ENCODE results near the gene GAMT.

Gene GAMT

GRCh38 chr19:1369214-1369805, 32.0 kb downstream of the GAMT start:
- peaks cover 6% of the 10 kb centered on the region for H3K36me3 ChIP-seq (ENCODE audit: insufficient read depth, low read length)
- no peaks in the 10 kb centered on the region for H3K4me1 ChIP-seq (ENCODE audit: insufficient read depth, low read length)
- no peaks in the 10 kb centered on the region for H3K9me3 ChIP-seq (ENCODE audit: control insufficient read depth, insufficient read depth, low read length)
- no peak overlapping the region for H3K9ac ChIP-seq (ENCODE audit: low read depth, low read length)

GRCh38 chr19:1366899-1367870, 34.2 kb downstream of the GAMT start:
- H3K9me3 ChIP-seq (ENCODE audit: control insufficient read depth, insufficient read depth, low read length), result no peaks in the 10 kb centered on the region
- H3K9ac ChIP-seq (ENCODE audit: low read depth, low read length), result no peak overlapping the region
- no peaks in the 10 kb centered on the region for H3K4me1 ChIP-seq (ENCODE audit: insufficient read depth, low read length)
- peaks cover 6% of the 10 kb centered on the region for H3K36me3 ChIP-seq (ENCODE audit: insufficient read depth, low read length)

GRCh38 chr19:1366296-1366695, 35.0 kb downstream of the GAMT start:
- Histone ChIP-seq H3K9ac (ENCODE audit: low read depth, low read length) (no peak overlapping the region), H3K4me1 (ENCODE audit: insufficient read depth, low read length) (no peaks in the 10 kb centered on the region), H3K36me3 (ENCODE audit: insufficient read depth, low read length) (peaks cover 6% of the 10 kb centered on the region)

GRCh38 chr19:1365319-1366269, 35.7 kb downstream of the GAMT start:
- 0 out of 2 replicates have a peak, but pooled peaks cover 3% of the 10 kb centered on the region for H3K4me1 ChIP-seq (ENCODE audit: insufficient read depth, low read length)
- H3K36me3 ChIP-seq (ENCODE audit: insufficient read depth, low read length), result peaks cover 6% of the 10 kb centered on the region
- no peak overlapping the region; the same call in 1 of the 2 replicates for H3K9ac ChIP-seq (ENCODE audit: low read depth, low read length)
- no peaks in the 10 kb centered on the region for H3K9me3 ChIP-seq (ENCODE audit: control insufficient read depth, insufficient read depth, low read length)

More at GRCh38 chr19:1366296-1366695, 35.0 kb downstream of the GAMT start:
- H3K9me3 ChIP-seq (ENCODE audit: control insufficient read depth, insufficient read depth, low read length), result no peaks in the 10 kb centered on the region

GRCh38 chr19:1364070-1364704, 37.2 kb downstream of the GAMT start:
- Histone ChIP-seq H3K4me1 (ENCODE audit: insufficient read depth, low read length) (peaks cover 7% of the 10 kb centered on the region; the same call in 1 of the 2 replicates), H3K9ac (ENCODE audit: low read depth, low read length) (no peak overlapping the region), H3K36me3 (ENCODE audit: insufficient read depth, low read length) (peaks cover 8% of the 10 kb centered on the region), H3K9me3 (ENCODE audit: control insufficient read depth, insufficient read depth, low read length) (no peaks in the 10 kb centered on the region)

GRCh38 chr19:1363599-1363998, 37.7 kb downstream of the GAMT start:
- Histone ChIP-seq H3K4me1 (ENCODE audit: insufficient read depth, low read length) (peaks cover 9% of the 10 kb centered on the region; the same call in 1 of the 2 replicates), H3K9ac (ENCODE audit: low read depth, low read length) (no peak overlapping the region), H3K36me3 (ENCODE audit: insufficient read depth, low read length) (peaks cover 11% of the 10 kb centered on the region), H3K9me3 (ENCODE audit: control insufficient read depth, insufficient read depth, low read length) (no peaks in the 10 kb centered on the region)

GRCh38 chr19:1362387-1363257, 38.7 kb downstream of the GAMT start:
- Histone ChIP-seq H3K36me3 (ENCODE audit: insufficient read depth, low read length) (peaks cover 18% of the 10 kb centered on the region), H3K4me1 (ENCODE audit: insufficient read depth, low read length) (peaks cover 17% of the 10 kb centered on the region; the same call in 1 of the 2 replicates), H3K9me3 (ENCODE audit: control insufficient read depth, insufficient read depth, low read length) (no peaks in the 10 kb centered on the region), H3K9ac (ENCODE audit: low read depth, low read length) (no peak overlapping the region)

GRCh38 chr19:1361601-1362386, 39.5 kb downstream of the GAMT start:
- H3K36me3 ChIP-seq (ENCODE audit: insufficient read depth, low read length), result peaks cover 18% of the 10 kb centered on the region
- H3K4me1 ChIP-seq (ENCODE audit: insufficient read depth, low read length), result peaks cover 25% of the 10 kb centered on the region; the same call in 1 of the 2 replicates
- H3K9me3 ChIP-seq (ENCODE audit: control insufficient read depth, insufficient read depth, low read length), result no peaks in the 10 kb centered on the region
- no peak overlapping the region for H3K9ac ChIP-seq (ENCODE audit: low read depth, low read length)

GRCh38 chr19:1360818-1361461, 40.4 kb downstream of the GAMT start:
- H3K4me1 ChIP-seq (ENCODE audit: insufficient read depth, low read length), result peaks cover 32% of the 10 kb centered on the region; the same call in 1 of the 2 replicates
- H3K9ac ChIP-seq (ENCODE audit: low read depth, low read length), result no peak overlapping the region
- no peaks in the 10 kb centered on the region for H3K9me3 ChIP-seq (ENCODE audit: control insufficient read depth, insufficient read depth, low read length)
- peaks cover 18% of the 10 kb centered on the region for H3K36me3 ChIP-seq (ENCODE audit: insufficient read depth, low read length)

- Histone ChIP-seq H3K4me1 (ENCODE audit: insufficient read depth, low read length) (peaks cover 33% of the 10 kb centered on the region; the same call in 1 of the 2 replicates), H3K36me3 (ENCODE audit: insufficient read depth, low read length) (peaks cover 18% of the 10 kb centered on the region), H3K9ac (ENCODE audit: low read depth, low read length) (no peak overlapping the region), H3K9me3 (ENCODE audit: control insufficient read depth, insufficient read depth, low read length) (no peaks in the 10 kb centered on the region)
These were observed 41.1 kb downstream of the GAMT start for GRCh38 chr19:1360126-1360817.

- Histone ChIP-seq H3K36me3 (ENCODE audit: insufficient read depth, low read length) (peaks cover 18% of the 10 kb centered on the region), H3K9me3 (ENCODE audit: control insufficient read depth, insufficient read depth, low read length) (no peaks in the 10 kb centered on the region), H3K4me1 (ENCODE audit: insufficient read depth, low read length) (peaks cover 33% of the 10 kb centered on the region; the same call in 1 of the 2 replicates), H3K9ac (ENCODE audit: low read depth, low read length) (no peak overlapping the region)
These were observed 43.7 kb downstream of the GAMT start for GRCh38 chr19:1357531-1358109.

Measured in ES-I3 (cell line).